Upper lobe of left lung (tissue), 4 donors: ENCODE data around the gene TMEM41B.

Experiments
- EP300 ChIP-seq, 4 donors: sonication (generic); formaldehyde crosslinking; IDR thresholded peaks; one replicate each; pipeline ENCODE4 v1.5.1; 2017; ENCODE audit warnings: antibody characterized with exemption in 4 of 4, control low read depth in 2 of 4
- POLR2A ChIP-seq, 4 donors: fragments of 450-650 bp; IDR thresholded peaks; one replicate each; pipeline ENCODE4 v1.5.1; 2016 to 2017; ENCODE audit warnings: antibody characterized with exemption in 4 of 4, mild to moderate bottlenecking in 2 of 4
- POLR2AphosphoS5 ChIP-seq, 2 donors: sonication (generic); formaldehyde crosslinking; IDR thresholded peaks; one replicate each; pipeline ENCODE4 v1.5.1; 2017; ENCODE audit warnings: antibody characterized with exemption in 2 of 2
- TF ChIP-seq, protein P1 (sequence below), 6 experiments: fragments of 450-650 bp in 4 of 6; fragments of 200-600 bp in 2 of 6; sonication (generic) in 2 of 6; IDR thresholded peaks; one replicate each; pipeline ENCODE4 v1.5.1; 2016 to 2019; ENCODE audit warnings: antibody characterized with exemption in 6 of 6

DNA sequence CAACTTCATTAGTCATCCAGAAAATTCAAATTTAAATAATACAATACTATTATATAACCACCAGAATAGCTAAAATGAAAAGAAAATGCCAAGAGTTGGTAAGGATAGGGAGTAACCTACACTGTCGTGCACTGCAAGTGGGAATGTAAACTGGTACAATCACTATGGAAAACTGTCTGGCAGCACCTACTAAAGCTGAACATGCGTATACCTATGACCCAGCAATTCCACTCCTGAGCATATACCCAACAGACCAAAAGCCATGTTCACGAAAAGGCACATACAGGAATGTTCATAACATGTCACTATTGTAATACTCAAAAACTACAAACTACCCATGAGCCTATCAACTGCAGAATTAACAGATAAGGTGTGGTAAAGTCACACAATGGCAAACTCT is 81.9 kb downstream of the TMEM41B start:
- TF ChIP-seq, protein P1, sequence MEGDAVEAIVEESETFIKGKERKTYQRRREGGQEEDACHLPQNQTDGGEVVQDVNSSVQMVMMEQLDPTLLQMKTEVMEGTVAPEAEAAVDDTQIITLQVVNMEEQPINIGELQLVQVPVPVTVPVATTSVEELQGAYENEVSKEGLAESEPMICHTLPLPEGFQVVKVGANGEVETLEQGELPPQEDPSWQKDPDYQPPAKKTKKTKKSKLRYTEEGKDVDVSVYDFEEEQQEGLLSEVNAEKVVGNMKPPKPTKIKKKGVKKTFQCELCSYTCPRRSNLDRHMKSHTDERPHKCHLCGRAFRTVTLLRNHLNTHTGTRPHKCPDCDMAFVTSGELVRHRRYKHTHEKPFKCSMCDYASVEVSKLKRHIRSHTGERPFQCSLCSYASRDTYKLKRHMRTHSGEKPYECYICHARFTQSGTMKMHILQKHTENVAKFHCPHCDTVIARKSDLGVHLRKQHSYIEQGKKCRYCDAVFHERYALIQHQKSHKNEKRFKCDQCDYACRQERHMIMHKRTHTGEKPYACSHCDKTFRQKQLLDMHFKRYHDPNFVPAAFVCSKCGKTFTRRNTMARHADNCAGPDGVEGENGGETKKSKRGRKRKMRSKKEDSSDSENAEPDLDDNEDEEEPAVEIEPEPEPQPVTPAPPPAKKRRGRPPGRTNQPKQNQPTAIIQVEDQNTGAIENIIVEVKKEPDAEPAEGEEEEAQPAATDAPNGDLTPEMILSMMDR (IDR thresholded peaks at IDR 0.05): no peak
- no peak for TF ChIP-seq EP300 (IDR thresholded peaks at IDR 0.05)
- TF ChIP-seq POLR2A (IDR thresholded peaks at IDR 0.05): no peak
- no peak for TF ChIP-seq POLR2AphosphoS5 (IDR thresholded peaks at IDR 0.05)
